Esophagus squamous epithelium (tissue), 5 donors: ENCODE data around the gene SYCP2. TPM values are rescaled to one million over a fixed set of nuclear protein-coding genes. Genes with fewer than 3 reads are reported as not detected.

Experiments used
- DNase-seq: peaks from one replicate; lab custom pipeline; 2025; lab: John Stamatoyannopoulos, UW
- H3K27ac ChIP-seq, 4 donors: fragments of 200-600 bp; sonication (generic); one replicate each; pipeline ENCODE4 v1.5.1; 2016 to 2019; ENCODE audit warnings: mild to moderate bottlenecking in 1 of 4
- H3K27me3 ChIP-seq, 4 donors: fragments of 200-600 bp; sonication (generic); 1 replicate in 3 of 4; 2 replicates in 1 of 4; pipeline versions ENCODE4 v1.5.1 to v1.6.0; 2017 to 2021; ENCODE audit warnings: antibody characterized with exemption in 1 of 4
- H3K36me3 ChIP-seq, 3 donors: fragments of 200-600 bp; sonication (generic); one replicate each; pipeline ENCODE4 v1.5.1; 2016 to 2019
- H3K4me1 ChIP-seq, 3 donors: fragments of 200-600 bp; sonication (generic); one replicate each; pipeline ENCODE4 v1.5.1; 2017 to 2019
- H3K4me3 ChIP-seq, 4 donors: fragments of 200-600 bp; sonication (generic); 1 replicate in 3 of 4; 2 replicates in 1 of 4; pipeline ENCODE4 v1.5.1; 2016 to 2019; ENCODE audit warnings: mild to moderate bottlenecking in 2 of 4, moderate library complexity in 1 of 4
- H3K9me3 ChIP-seq, 3 donors: fragments of 200-600 bp; sonication (generic); one replicate each; pipeline ENCODE4 v1.5.1; 2016 to 2019
- CTCF ChIP-seq, 6 experiments: fragments of 450-650 bp in 4 of 6; fragments of 200-600 bp in 2 of 6; sonication (generic) in 2 of 6; IDR thresholded peaks; one replicate each; pipeline ENCODE4 v1.5.1; 2016 to 2019; ENCODE audit warnings: antibody characterized with exemption in 6 of 6, mild to moderate bottlenecking in 4 of 6, moderate library complexity in 4 of 6
- POLR2A ChIP-seq, 4 donors: fragments of 450-650 bp; IDR thresholded peaks; one replicate each; pipeline ENCODE4 v1.6.1; 2017; ENCODE audit warnings: antibody characterized with exemption in 4 of 4, mild to moderate bottlenecking in 4 of 4, moderate library complexity in 3 of 4
- WGBS, 2 donors: methylation state at CpG; one replicate each; pipeline ENCODE4 v1.1.5; 2018; 5-methylcytosine and 5-hydroxymethylcytosine counted together
- intact Hi-C: fragments of 100-400 bp; cut with DNase I; formaldehyde crosslinking; loops from one replicate; pipeline ENCODE4 v1.15.0; 2022
- total RNA-seq, 4 donors: library from RNA; depleted of rRNA; stranded (reverse); fragments of >200 nt; gene quantifications; one replicate each; pipeline ENCODE4 v1.1.0, GENCODE V29; 2016
- donor health status: DM: yes; HTN: yes; CAD: no.

Gene SYCP2
- total RNA-seq, 4 donors from 2014 or later: 0.92 to 4.5 (median 1.8) TPM

GRCh38 chr20:59828125-59829053, 105.0 kb downstream of the SYCP2 start:
- intact Hi-C loops: no loop called here
- WGBS, 2 donors: 81 to 84% methylated on average over 13 to 15 of the region's 15 CpGs
- H3K9me3 ChIP-seq: no peaks in the 10 kb centered on the region
- H3K27ac ChIP-seq: no peak overlapping the region
- H3K4me1 ChIP-seq: peaks cover 0 to 17% (median 0%) of the 10 kb centered on the region in 3 donors
- H3K27me3 ChIP-seq: no peaks in the 10 kb centered on the region
- no peaks in the 10 kb centered on the region for H3K36me3 ChIP-seq
- H3K4me3 ChIP-seq: no peak overlapping the region
- no peak for TF ChIP-seq CTCF (IDR thresholded peaks at IDR 0.05)
- no peak for TF ChIP-seq POLR2A (IDR thresholded peaks at IDR 0.05)
- no peak for DNase-seq

GRCh38 chr20:59827138-59828056, 106.0 kb downstream of the SYCP2 start:
- Histone ChIP-seq H3K27me3 (no peaks in the 10 kb centered on the region), H3K4me3 (no peak overlapping the region), H3K36me3 (no peaks in the 10 kb centered on the region), H3K4me1 (peaks cover 0 to 17% (median 0%) of the 10 kb centered on the region in 3 donors), H3K9me3 (no peaks in the 10 kb centered on the region), H3K27ac (peak overlapping the region in 1 of 4 donors; percentile 52)
- intact Hi-C loops: no loop called here
- 73 to 100% methylated on average over 1 to 5 of the region's 16 CpGs for WGBS, 2 donors
- DNase-seq: no peak
- TF ChIP-seq CTCF (IDR thresholded peaks at IDR 0.05) (no peak), POLR2A (IDR thresholded peaks at IDR 0.05) (no peak)

GRCh38 chr20:59825944-59826759, 107.3 kb downstream of the SYCP2 start:
- no peak for TF ChIP-seq POLR2A (IDR thresholded peaks at IDR 0.05)
- no peak for TF ChIP-seq CTCF (IDR thresholded peaks at IDR 0.05)
- Histone ChIP-seq H3K4me3 (no peak overlapping the region), H3K27me3 (no peaks in the 10 kb centered on the region), H3K36me3 (no peaks in the 10 kb centered on the region), H3K4me1 (peaks cover 0 to 17% (median 0%) of the 10 kb centered on the region in 3 donors), H3K27ac (peak overlapping the region in 1 of 4 donors; percentile 52), H3K9me3 (no peaks in the 10 kb centered on the region)
- WGBS, 2 donors: 67 to 75% methylated on average over 6 to 10 of the region's 11 CpGs
- DNase-seq: no peak
- intact Hi-C loops: no loop called here

GRCh38 chr20:59825563-59825920, 107.9 kb downstream of the SYCP2 start:
- no peak overlapping the region for H3K27ac ChIP-seq
- DNase-seq: no peak
- 80 to 100% methylated on average over 1 to 2 of the region's 4 CpGs for WGBS, 2 donors

More at GRCh38 chr20:59825563-59825920, 107.9 kb downstream of the SYCP2 start:
- TF ChIP-seq CTCF (IDR thresholded peaks at IDR 0.05) (no peak), POLR2A (IDR thresholded peaks at IDR 0.05) (no peak)
- Histone ChIP-seq H3K9me3 (no peaks in the 10 kb centered on the region), H3K4me3 (no peak overlapping the region), H3K27me3 (no peaks in the 10 kb centered on the region), H3K4me1 (peaks cover 0 to 20% (median 0%) of the 10 kb centered on the region in 3 donors), H3K36me3 (no peaks in the 10 kb centered on the region)
- intact Hi-C loops: no loop called here
